ENCODE results near the gene EXD3.

DNA sequence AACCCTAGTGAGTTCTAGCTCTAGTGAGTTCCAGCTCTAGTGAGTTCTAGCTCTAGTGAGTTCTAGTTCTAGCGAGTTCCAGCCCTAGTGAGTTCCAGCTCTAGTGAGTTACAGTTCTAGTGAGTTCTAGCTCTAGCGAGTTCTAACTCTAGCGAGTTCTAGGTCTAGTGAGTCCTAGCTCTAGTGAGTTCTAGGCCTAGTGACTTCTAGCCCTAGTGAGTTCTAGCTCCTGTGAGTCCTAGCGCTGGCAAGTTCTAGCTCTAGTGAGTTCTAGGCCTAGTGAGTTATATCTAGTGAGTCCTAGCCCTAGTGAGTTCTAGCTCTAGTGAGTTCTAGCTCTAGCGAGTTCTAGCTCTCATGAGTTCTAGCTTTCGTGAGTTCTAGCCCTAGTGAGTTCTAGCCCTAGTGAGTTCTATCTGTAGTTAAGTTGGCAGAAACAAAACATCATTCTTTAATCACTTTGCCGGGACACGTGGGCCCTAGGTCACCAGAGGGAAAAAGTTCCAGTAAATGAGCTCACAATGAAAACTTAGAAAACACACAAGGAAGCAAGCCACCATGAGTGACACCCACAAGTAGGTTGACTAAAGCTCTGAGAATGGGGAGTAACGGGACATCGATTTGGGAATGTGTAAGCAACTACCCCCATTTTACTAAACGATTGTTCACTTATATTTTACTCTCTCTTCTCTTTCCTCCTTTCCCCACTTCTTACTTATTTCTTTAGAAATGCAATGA lies 47.5 kb downstream of the EXD3 start:
- TF ChIP-seq, protein P1, sequence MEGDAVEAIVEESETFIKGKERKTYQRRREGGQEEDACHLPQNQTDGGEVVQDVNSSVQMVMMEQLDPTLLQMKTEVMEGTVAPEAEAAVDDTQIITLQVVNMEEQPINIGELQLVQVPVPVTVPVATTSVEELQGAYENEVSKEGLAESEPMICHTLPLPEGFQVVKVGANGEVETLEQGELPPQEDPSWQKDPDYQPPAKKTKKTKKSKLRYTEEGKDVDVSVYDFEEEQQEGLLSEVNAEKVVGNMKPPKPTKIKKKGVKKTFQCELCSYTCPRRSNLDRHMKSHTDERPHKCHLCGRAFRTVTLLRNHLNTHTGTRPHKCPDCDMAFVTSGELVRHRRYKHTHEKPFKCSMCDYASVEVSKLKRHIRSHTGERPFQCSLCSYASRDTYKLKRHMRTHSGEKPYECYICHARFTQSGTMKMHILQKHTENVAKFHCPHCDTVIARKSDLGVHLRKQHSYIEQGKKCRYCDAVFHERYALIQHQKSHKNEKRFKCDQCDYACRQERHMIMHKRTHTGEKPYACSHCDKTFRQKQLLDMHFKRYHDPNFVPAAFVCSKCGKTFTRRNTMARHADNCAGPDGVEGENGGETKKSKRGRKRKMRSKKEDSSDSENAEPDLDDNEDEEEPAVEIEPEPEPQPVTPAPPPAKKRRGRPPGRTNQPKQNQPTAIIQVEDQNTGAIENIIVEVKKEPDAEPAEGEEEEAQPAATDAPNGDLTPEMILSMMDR (IDR thresholded peaks at IDR 0.05) = no peak
- TF ChIP-seq POLR2A (IDR thresholded peaks at IDR 0.05) = no peak

All from sigmoid colon (tissue), 3 donors.